ENCODE data around the gene NLGN2.

Gene NLGN2

GRCh38 chr17:7437950-7438614, 30.4 kb downstream of the NLGN2 start:
- DNase-seq, result peak; percentile 72 to 79

GRCh38 chr17:7438656-7439460, 31.2 kb downstream of the NLGN2 start:
- DNase-seq, result no peak

GRCh38 chr17:7439462-7440112, 31.9 kb downstream of the NLGN2 start, which contains the start of gene FGF11:
Gene FGF11, plus strand, starts transcription at chr17:7439512. Its CDS starts 109 bp downstream, at chr17:7439621.
- DNase-seq, result peak; percentile 31 to 40

GRCh38 chr17:7440113-7440833, 32.6 kb downstream of the NLGN2 start:
- peak; percentile 60 to 68 for DNase-seq

- DNase-seq, result peak; percentile 39 to 58
These were observed 33.2 kb downstream of the NLGN2 start for GRCh38 chr17:7440834-7441195.

GRCh38 chr17:7441266-7441665, 33.6 kb downstream of the NLGN2 start:
- DNase-seq, result no peak

GRCh38 chr17:7442142-7442541, 34.5 kb downstream of the NLGN2 start:
- no peak for DNase-seq

- DNase-seq, result no peak
These were observed 36.1 kb downstream of the NLGN2 start for GRCh38 chr17:7443499-7444485.

GRCh38 chr17:7444682-7445618, 37.3 kb downstream of the NLGN2 start, which contains the start of gene CHRNB1:
Gene CHRNB1, plus strand, starts transcription at chr17:7445061. Its CDS starts 67 bp downstream, at chr17:7445128.
- peak in 1 of 2 experiments; percentile 28 for DNase-seq

- DNase-seq, result peak in 1 of 2 experiments; percentile 41
These were observed 37.9 kb downstream of the NLGN2 start for GRCh38 chr17:7445619-7445968.

GRCh38 chr17:7448461-7448860, 40.8 kb downstream of the NLGN2 start:
- DNase-seq, result no peak

GRCh38 chr17:7459961-7460545, 52.4 kb downstream of the NLGN2 start:
- DNase-seq, result no peak

- no peak for DNase-seq
These were observed 53.4 kb downstream of the NLGN2 start for GRCh38 chr17:7460850-7461660.

GRCh38 chr17:7462474-7463371, 55.1 kb downstream of the NLGN2 start:
- no peak for DNase-seq

GRCh38 chr17:7463372-7463846, 55.8 kb downstream of the NLGN2 start:
- no peak for DNase-seq

- DNase-seq, result no peak
These were observed 56.4 kb downstream of the NLGN2 start for GRCh38 chr17:7464081-7464480.

- no peak for DNase-seq
These were observed 58.1 kb downstream of the NLGN2 start for GRCh38 chr17:7465597-7466275.

GRCh38 chr17:7466318-7466638, 58.6 kb downstream of the NLGN2 start:
- no peak for DNase-seq

Data from activated T-cell treated with anti-CD3 and anti-CD28 coated beads, Interleukin-2, amount 50 U/mL, for 48 hours (primary cell).